Dermis microvascular lymphatic vessel endothelial cell (primary cell): Measurements from ENCODE around the gene SAMD1. TPM values are rescaled to one million over a fixed set of nuclear protein-coding genes. Genes with fewer than 3 reads are reported as not detected.

Source experiments
- DNase-seq, 2 donors: peaks; one replicate each; pipeline versions ENCODE4 v3.0.0 to v3.0.0-alpha.2; 2010; ENCODE audit warnings: low read depth in 2 of 2
- total RNA-seq: library from RNA; depleted of rRNA; stranded (reverse); fragments of >200 nt; gene quantifications from 2 replicates; pipeline ENCODE4 v1.2.1, GENCODE V29; 2014

SAMD1 gene
- total RNA-seq, result 7.8 and 12.3 TPM in 2 replicates

GRCh38 chr19:14090509-14091080, at the start of gene SAMD1:
SAMD1 (minus strand) TSS chr19:14090751.
- DNase-seq, result peak in 1 of 2 donors; percentile 88

DNA sequence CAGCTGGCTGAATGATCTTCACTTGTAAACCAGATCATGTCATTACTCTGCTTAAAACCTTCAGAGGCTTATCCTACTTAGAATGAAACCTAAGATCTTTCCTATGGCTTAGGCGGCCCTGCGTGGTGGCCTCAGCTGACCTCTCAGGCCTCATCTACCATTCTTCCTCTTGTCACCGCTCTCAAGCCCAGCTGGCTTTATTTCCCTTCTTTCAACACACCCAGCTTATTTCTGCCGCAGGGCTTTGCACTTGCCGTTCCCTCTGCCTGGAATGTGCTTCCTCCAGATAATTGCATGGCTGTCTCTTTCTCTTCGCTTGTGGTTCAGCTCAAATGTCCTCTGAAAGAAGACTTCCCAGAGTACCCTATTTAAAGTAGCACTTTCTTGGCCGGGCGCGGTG, 49.4 kb upstream of the SAMD1 start:
- no peak for DNase-seq

DNA sequence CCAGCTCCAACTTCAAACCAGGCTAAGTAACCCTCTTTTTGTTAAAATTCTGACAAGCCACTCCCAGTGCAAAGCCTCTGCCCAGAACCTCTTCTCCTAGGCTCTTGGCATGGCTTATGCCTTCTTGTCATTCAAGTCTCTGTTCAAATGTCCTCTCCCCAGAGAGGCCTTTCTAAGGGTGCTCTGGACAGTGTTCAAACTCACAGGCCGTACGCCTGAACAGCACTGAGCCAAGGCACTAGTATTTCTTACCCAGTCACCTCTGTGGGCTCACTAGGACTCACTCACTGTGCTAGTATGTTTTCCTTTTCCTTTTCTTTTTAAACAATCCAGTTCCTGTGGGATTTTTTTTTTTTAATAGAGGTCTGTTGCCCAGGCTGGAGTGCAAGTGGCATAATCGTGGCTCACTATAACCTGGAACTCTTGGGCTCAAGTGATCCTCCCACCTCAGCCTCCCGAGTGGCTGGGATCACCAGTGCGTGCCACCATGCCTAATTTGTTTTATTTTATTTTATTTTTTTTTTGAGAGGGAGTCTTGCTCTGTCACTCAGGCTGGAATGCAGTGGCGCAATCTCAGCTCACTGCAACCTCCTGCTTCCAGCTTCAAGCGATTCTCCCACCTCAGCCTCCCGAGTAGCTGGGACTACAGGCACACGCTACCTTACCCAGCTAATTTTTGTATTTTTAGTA, 48.2 kb upstream of the SAMD1 start:
- peak in 1 of 2 donors; percentile 21 for DNase-seq

- DNase-seq, result peak; percentile 100
Observed at GRCh38 chr19:14136509-14137281, 46.1 kb upstream of the SAMD1 start, which contains the start of gene ASF1B. ASF1B (minus strand) TSS chr19:14136589; CDS start chr19:14136456, 133 bp downstream.

DNA sequence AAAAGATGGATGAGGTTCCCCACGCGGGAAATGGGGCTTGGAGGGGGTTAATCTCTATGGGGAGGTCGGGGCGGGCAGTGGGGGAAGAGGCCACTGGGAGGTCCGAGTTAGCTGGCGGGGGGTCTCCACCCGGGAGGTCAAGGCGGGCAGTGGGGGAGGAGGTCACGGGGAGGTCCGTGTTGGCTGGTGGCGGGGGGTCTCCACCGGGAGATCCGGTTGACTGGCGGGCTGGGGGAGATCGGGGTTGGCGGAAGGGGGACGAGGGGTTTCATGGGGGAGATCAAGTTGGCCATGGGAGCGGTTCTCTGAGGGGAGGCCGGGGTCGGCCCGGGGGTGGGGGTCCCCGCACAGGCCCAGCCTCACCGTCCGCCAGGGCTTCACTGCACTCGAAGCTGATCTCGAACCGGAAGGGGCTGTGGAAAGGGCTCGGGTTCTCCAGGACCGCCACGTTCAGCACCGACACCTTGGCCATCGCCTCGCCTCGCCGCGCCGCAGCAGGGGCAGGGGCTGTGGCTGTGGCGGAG, 45.5 kb upstream of the SAMD1 start:
- DNase-seq, result no peak

- no peak for DNase-seq
Observed at GRCh38 chr19:14135355-14135754, 44.8 kb upstream of the SAMD1 start.

DNA sequence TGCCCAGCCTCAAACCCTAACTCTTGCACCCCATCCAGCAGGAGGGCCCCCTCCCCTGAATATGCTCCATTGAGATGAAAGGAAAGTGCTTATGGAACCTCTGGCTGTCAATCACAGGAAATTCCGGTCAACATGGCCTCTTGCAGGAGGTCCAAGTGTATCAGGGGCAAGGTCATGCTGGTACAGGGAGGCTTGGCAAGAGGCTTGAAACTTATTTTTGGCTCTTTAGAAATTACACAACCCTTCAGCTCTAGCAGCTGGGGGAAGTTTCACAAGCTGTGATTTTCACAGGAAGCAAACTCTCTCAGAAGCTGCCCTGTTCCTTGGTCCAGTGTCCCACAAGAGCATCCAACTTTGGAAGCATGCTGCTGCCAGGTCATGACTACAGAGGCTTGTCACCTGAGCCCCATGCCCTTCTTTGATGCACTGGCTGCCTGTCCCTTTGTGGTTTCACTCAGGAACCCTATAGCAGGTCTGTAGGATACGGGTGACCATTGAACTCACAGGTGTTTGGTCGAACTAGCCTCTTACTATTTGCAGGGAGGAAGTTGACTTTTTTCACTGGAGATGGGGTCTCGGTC, 37.5 kb upstream of the SAMD1 start:
- DNase-seq, result no peak

DNA sequence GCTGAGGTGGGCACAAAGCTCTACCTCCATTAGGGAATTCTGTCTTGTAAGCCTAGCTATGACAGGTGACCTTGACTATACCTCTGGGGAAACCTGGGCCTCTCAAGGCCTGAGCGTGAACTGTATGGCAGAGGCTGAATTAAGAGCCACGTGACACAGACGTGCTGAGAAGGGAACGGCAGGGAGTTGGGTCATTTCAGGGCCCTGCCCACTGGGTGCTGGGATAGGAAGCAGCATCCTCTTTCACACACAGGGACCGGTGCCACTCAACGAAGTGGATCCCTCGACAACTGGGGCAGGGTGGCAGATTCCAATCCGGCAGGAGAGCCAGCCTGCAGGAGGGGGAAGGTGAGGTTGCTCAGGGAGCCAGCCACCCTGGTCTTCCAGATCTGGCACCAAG, 36.6 kb upstream of the SAMD1 start:
- DNase-seq, result no peak

DNA sequence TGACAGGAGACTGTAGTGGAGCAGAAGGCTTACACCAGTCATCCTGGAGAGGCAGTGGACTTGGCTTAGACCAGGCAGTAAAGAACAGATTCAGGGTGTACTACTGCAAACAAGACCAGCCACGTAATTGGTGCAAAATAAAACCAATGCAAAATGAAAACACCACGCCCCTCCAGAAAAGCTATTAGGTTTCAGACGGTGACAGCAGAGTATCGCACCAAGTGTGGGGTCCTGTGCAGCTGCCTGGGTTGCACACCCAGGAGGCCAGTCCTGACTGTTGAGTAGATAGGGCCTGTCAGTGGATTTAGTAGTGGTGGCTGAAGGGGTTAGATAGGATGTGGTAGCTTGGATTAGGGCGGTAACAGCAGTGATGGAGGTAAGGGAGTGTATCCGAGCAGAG, 32.4 kb upstream of the SAMD1 start:
- no peak for DNase-seq

DNA sequence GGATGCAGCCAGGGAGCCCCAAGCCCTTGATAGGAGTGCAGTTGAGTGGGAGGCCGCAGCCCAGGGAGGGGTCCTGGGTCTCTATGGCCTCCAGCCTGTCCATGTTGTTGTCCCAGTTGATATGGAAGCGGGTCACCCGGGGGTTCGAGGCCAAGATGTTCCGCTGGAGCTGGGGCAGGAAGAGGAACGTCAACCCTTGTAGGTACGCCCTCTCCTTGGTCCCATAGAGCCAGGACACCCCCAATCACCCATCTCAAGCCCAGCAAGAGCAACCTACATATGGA, 29.9 kb upstream of the SAMD1 start:
- no peak for DNase-seq

- no peak for DNase-seq
Observed at GRCh38 chr19:14119644-14120496, 29.3 kb upstream of the SAMD1 start.

DNA sequence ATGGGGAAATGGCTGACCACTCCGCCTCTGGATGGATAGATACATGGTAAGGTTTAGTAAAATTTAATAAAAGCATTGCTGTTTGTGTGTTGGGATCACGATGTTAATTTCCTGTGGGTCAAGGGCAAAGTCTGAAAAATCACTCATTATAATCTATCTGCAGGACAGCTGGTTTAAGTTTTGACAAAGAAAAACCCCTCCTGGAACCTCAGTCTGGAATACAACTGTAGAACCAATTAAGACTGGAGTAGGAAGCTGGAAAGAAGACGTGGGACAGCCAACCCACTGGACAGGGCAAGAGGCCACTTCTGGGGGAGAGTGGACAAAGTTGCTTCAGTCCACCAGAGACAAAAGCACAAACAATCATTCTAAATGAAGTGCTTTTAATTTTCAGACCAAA, 28.6 kb upstream of the SAMD1 start:
- no peak for DNase-seq

DNA sequence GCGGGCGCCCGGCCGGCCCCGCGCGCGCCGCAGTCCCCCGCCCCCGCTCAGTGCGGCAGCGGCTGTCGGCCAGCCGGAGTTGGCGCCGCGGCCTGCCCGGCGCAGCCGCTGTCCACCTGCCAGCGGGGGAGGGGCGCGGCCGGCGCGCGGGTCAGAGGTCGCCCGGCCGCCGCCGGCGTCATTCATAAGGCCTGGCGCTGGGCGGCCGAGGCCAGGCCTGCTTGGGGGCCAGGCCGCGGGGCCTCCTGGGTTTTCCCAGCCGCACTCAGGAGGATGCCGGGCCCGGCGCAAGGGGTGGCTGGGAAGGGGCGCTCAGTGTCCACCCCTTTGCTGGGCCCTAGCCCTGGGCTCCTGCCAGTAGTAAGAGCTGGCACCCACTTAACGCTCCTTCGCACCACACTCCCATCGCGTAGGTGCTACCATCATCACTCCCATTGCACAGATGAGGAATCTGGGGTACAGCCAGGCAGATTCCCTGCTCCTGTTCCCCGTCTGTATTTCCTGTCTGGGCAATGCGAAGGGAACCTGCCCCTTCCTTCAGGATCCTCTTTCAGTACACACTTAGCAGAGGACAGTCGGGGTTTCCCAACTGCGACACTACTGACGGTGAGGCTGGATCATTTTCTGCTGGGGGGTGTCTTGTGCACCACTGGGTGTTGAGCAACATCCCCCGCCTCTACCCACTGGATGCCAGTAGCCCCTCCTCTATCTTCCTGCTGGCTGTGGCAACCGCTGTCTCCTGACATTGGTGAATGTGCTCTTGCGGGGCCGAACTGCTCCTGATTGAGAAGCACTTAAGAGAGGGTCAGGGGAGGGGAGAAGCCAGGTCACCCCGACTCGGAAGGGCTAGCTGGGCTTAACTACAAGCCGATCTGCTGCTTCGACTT, 27.9 kb upstream of the SAMD1 start:
- DNase-seq, result peak; percentile 67 to 80

- DNase-seq, result peak; percentile 96 to 99
Observed at GRCh38 chr19:14117668-14118164, 27.2 kb upstream of the SAMD1 start, which contains the start of gene PRKACA. PRKACA (minus strand) TSS chr19:14117762; CDS start chr19:14117547, 215 bp downstream.

GRCh38 chr19:14116918-14117578, 26.5 kb upstream of the SAMD1 start:
- no peak for DNase-seq

- no peak for DNase-seq
Observed at GRCh38 chr19:14116525-14116917, 26.0 kb upstream of the SAMD1 start.

GRCh38 chr19:14115756-14116155, 25.2 kb upstream of the SAMD1 start:
- DNase-seq, result no peak

- peak in 1 of 2 donors; percentile 56 for DNase-seq
Observed at GRCh38 chr19:14114854-14115253, 24.3 kb upstream of the SAMD1 start.

- DNase-seq, result no peak
Observed at GRCh38 chr19:14114439-14114838, 23.9 kb upstream of the SAMD1 start.
